HEK293T (cell line): ENCODE results near the gene GGA1.

Experiments used
- CTCF ChIA-PET: fragments of 350-600 bp; formaldehyde crosslinking; extraction: SDS; loops from one replicate; lab custom pipeline; 2021; ENCODE audit warnings: antibody characterized with exemption, inconsistent platforms; lab: Yijun Ruan, JAX
- POLR2A ChIA-PET: fragments of 350-600 bp; formaldehyde crosslinking; extraction: SDS; loops from one replicate; lab custom pipeline; 2020; ENCODE audit warnings: antibody characterized with exemption, inconsistent platforms; lab: Yijun Ruan, JAX
- DNase-seq: peaks from one replicate; pipeline ENCODE4 v3.0.0; 2012; ENCODE audit warnings: mixed read lengths; ENCODE audit errors: extremely low spot score
- ARNT ChIP-seq: fragments of 450-650 bp; IDR thresholded peaks from 2 replicates; pipeline ENCODE4 v1.6.1; 2017; ENCODE audit warnings: mild to moderate bottlenecking
- BHLHE40 ChIP-seq: fragments of 450-650 bp; IDR thresholded peaks from 2 replicates; pipeline ENCODE4 v1.6.1; 2016; ENCODE audit warnings: mild to moderate bottlenecking, moderate library complexity, borderline replicate concordance
- CTBP1 ChIP-seq: fragments of 450-650 bp; IDR thresholded peaks from 2 replicates; pipeline ENCODE4 v1.6.1; 2016; ENCODE audit warnings: borderline replicate concordance
- ELF4 ChIP-seq: fragments of 450-650 bp; IDR thresholded peaks from 2 replicates; pipeline ENCODE4 v1.6.1; 2017; ENCODE audit warnings: antibody characterized with exemption
- FOXA1 ChIP-seq: fragments of 450-650 bp; IDR thresholded peaks from 2 replicates; pipeline ENCODE4 v1.6.1; 2016; ENCODE audit warnings: mild to moderate bottlenecking
- FOXK2 ChIP-seq: fragments of 450-650 bp; IDR thresholded peaks from 2 replicates; pipeline ENCODE4 v1.6.1; 2016; ENCODE audit warnings: mild to moderate bottlenecking
- FOXM1 ChIP-seq: fragments of 450-650 bp; IDR thresholded peaks from 2 replicates; pipeline ENCODE4 v1.6.1; 2017; ENCODE audit warnings: mild to moderate bottlenecking, borderline replicate concordance
- HDGF ChIP-seq: fragments of 450-650 bp; IDR thresholded peaks from 2 replicates; pipeline ENCODE4 v1.6.1; 2017; ENCODE audit warnings: antibody characterized with exemption, borderline replicate concordance
- L3MBTL2 ChIP-seq: fragments of 450-650 bp; conservative IDR thresholded peaks from 2 replicates; pipeline ENCODE4 v1.6.1; 2016; ENCODE audit warnings: mild to moderate bottlenecking
- LEF1 ChIP-seq: fragments of 450-650 bp; IDR thresholded peaks from 2 replicates; pipeline ENCODE4 v1.6.1; 2017; ENCODE audit warnings: mild to moderate bottlenecking, borderline replicate concordance
- NFRKB ChIP-seq: fragments of 450-650 bp; IDR thresholded peaks from 2 replicates; pipeline ENCODE4 v1.6.1; 2016; ENCODE audit warnings: mild to moderate bottlenecking, moderate library complexity
- PKNOX1 ChIP-seq: fragments of 450-650 bp; IDR thresholded peaks from 2 replicates; pipeline ENCODE4 v1.6.1; 2016
- SP1 ChIP-seq: fragments of 450-650 bp; IDR thresholded peaks from 2 replicates; pipeline ENCODE4 v1.6.1; 2017
- SUZ12 ChIP-seq: fragments of 450-650 bp; IDR thresholded peaks from 2 replicates; pipeline ENCODE4 v1.6.1; 2016; ENCODE audit warnings: mild to moderate bottlenecking
- TARDBP ChIP-seq: fragments of 450-650 bp; IDR thresholded peaks from 2 replicates; pipeline ENCODE4 v1.6.1; 2016
- ZNF384 ChIP-seq: fragments of 450-650 bp; IDR thresholded peaks from 2 replicates; pipeline ENCODE4 v1.6.1; 2016

Gene GGA1

GRCh38 chr22:37608477-37609239 is at the start of gene GGA1:
GGA1 (plus strand) TSS chr22:37608834; CDS start chr22:37608861, 27 bp downstream.
- DNase-seq = peak; percentile 98
- POLR2A ChIA-PET = interaction anchor here (0.5 to 4.1 kb wide), 34 partner anchors 9 to 199 kb away, joined by 3 to 37 read pairs (median 5); partner anchors contain the start of genes CDC42EP1, GCAT, LGALS1 and LGALS2
- CTCF ChIA-PET = interaction anchor here (1.0 to 7.1 kb wide), 3 partner anchors 11 to 23 kb away, joined by 3 to 47 read pairs (median 6); no protein-coding TSS in a partner anchor
- TF ChIP-seq FOXA1 (no peak), NFRKB (no peak), L3MBTL2 (peak; percentile 84), FOXK2 (no peak), FOXM1 (peak; percentile 93), SUZ12 (no peak), TARDBP (no peak), CTBP1 (no peak), ELF4 (0 out of 2 replicates have a peak, but pooled peaks have one; percentile 77)

GRCh38 chr22:37559521-37559900 is 49.1 kb upstream of the GGA1 start:
- TF ChIP-seq SP1 (no peak), NFRKB (no peak), LEF1 (no peak), SUZ12 (no peak), ARNT (no peak), FOXA1 (no peak), PKNOX1 (no peak), BHLHE40 (no peak), FOXK2 (no peak), L3MBTL2 (no peak), TARDBP (no peak), ELF4 (no peak), ZNF384 (no peak; the same call in 1 of the 2 replicates), HDGF (no peak), FOXM1 (no peak), CTBP1 (no peak)
- DNase-seq = no peak
- POLR2A ChIA-PET = interaction anchor here (0.8 to 2.9 kb wide), 8 partner anchors 9 to 49 kb away, joined by 4 to 25 read pairs (median 6); partner anchors contain the start of gene GGA1
- CTCF ChIA-PET = no interaction called here

GRCh38 chr22:37559901-37560607 is 48.6 kb upstream of the GGA1 start, which contains the start of gene CDC42EP1:
CDC42EP1 (plus strand) TSS chr22:37560480; CDS start chr22:37566350, 5,870 bp downstream.
- TF ChIP-seq PKNOX1 (no peak), FOXA1 (no peak), ARNT (no peak), FOXK2 (no peak), SP1 (no peak), TARDBP (no peak), ZNF384 (no peak), LEF1 (0 out of 2 replicates have a peak, but pooled peaks have one; percentile 56), ELF4 (no peak), SUZ12 (no peak), HDGF (peak; percentile 20; the same call in 1 of the 2 replicates), FOXM1 (no peak), NFRKB (no peak), BHLHE40 (no peak)
- peak; percentile 77 for DNase-seq
- ChIA-PET POLR2A (interaction anchor here (0.8 to 2.9 kb wide), 8 partner anchors 9 to 48 kb away, joined by 4 to 25 read pairs (median 6); partner anchors contain the start of gene GGA1), CTCF (no interaction called here)

- CTCF ChIA-PET = interaction anchor here (1.4 to 3.9 kb wide), 4 partner anchors 8 to 46 kb away, joined by 4 to 32 read pairs (median 18); no protein-coding TSS in a partner anchor
- POLR2A ChIA-PET = interaction anchor here (1.0 to 2.9 kb wide), 9 partner anchors 10 to 98 kb away, joined by 3 to 25 read pairs (median 7); partner anchors contain the start of gene GGA1
- DNase-seq = peak; percentile 49
- TF ChIP-seq PKNOX1 (no peak), BHLHE40 (no peak), ZNF384 (no peak), LEF1 (no peak), ELF4 (no peak), SUZ12 (no peak), FOXM1 (no peak), HDGF (no peak), FOXK2 (no peak), NFRKB (no peak), ARNT (no peak), CTBP1 (no peak), L3MBTL2 (no peak), TARDBP (no peak), SP1 (no peak), FOXA1 (no peak)
Observed at GRCh38 chr22:37560608-37561211, 47.9 kb upstream of the GGA1 start.
